CD14-positive monocyte (primary cell): ENCODE data around the gene PLEKHM3. TPM values are rescaled to one million over a fixed set of nuclear protein-coding genes. Genes with fewer than 3 reads are reported as not detected.

Experiments used
- DNase-seq, 3 donors: peaks; one replicate each; pipeline ENCODE4 v3.0.0-alpha.2; 2011 to 2022
- H2AFZ ChIP-seq: 2 replicates; pipeline ENCODE4 v1.6.0; 2012; ENCODE audit warnings: mild to moderate bottlenecking, low read depth, low read length, inconsistent platforms; ENCODE audit not compliant: insufficient read depth, poor library complexity, severe bottlenecking
- H3K27ac ChIP-seq, 2 donors: 1 replicate in 1 of 2; 2 replicates in 1 of 2; pipeline ENCODE4 v1.5.1; 2012 to 2013; ENCODE audit warnings: low read length in 2 of 2, control low read depth in 1 of 2, inconsistent platforms in 1 of 2, low read depth in 1 of 2, mild to moderate bottlenecking in 1 of 2
- H3K27me3 ChIP-seq, 2 donors: one replicate each; pipeline versions ENCODE4 v1.6.0 to v1.6.1; 2011 to 2013; ENCODE audit warnings: low read length in 2 of 2; ENCODE audit not compliant: control insufficient read depth in 2 of 2, insufficient read depth in 2 of 2
- H3K36me3 ChIP-seq, 2 donors: replicated peaks in 1 of 2; 1 replicate in 1 of 2; 2 replicates in 1 of 2; pipeline versions ENCODE4 v1.5.1 to v1.6.1; 2012 to 2013; ENCODE audit warnings: low read length in 2 of 2, control low read depth in 1 of 2, inconsistent platforms in 1 of 2, mild to moderate bottlenecking in 1 of 2; ENCODE audit not compliant: insufficient read depth in 2 of 2, control insufficient read depth in 1 of 2
- H3K4me1 ChIP-seq, 2 donors: 1 replicate in 1 of 2; 2 replicates in 1 of 2; pipeline versions ENCODE4 v1.5.1 to v1.6.1; 2012 to 2013; ENCODE audit warnings: low read length in 2 of 2, control low read depth in 1 of 2, inconsistent platforms in 1 of 2, mild to moderate bottlenecking in 1 of 2, moderate library complexity in 1 of 2; ENCODE audit not compliant: insufficient read depth in 2 of 2, control insufficient read depth in 1 of 2
- H3K4me2 ChIP-seq: replicated peaks from 2 replicates; pipeline ENCODE3; 2012; ENCODE audit warnings: low read length, moderate library complexity, mild to moderate bottlenecking; ENCODE audit not compliant: poor library complexity, severe bottlenecking; ENCODE audit errors: extremely low read depth
- H3K4me3 ChIP-seq, 3 experiments: fragments of 200-600 bp in 1 of 3; sonication (generic) in 1 of 3; replicated peaks in 1 of 3; 1 replicate in 2 of 3; 2 replicates in 1 of 3; pipeline ENCODE4 v1.5.1; 2011 to 2013; ENCODE audit warnings: low read length in 3 of 3, mild to moderate bottlenecking in 3 of 3, control low read depth in 2 of 3, low read depth in 2 of 3, inconsistent platforms in 1 of 3, moderate library complexity in 1 of 3
- H3K79me2 ChIP-seq: 2 replicates; pipeline ENCODE4 v1.6.0; 2012; ENCODE audit warnings: mild to moderate bottlenecking, control low read depth, inconsistent platforms, low read length, moderate library complexity; ENCODE audit not compliant: insufficient read depth
- H3K9ac ChIP-seq: 2 replicates; pipeline ENCODE4 v1.6.0; 2017; ENCODE audit warnings: low read length, mild to moderate bottlenecking; ENCODE audit not compliant: insufficient read depth, poor library complexity, severe bottlenecking
- H3K9me3 ChIP-seq, 2 donors: replicated peaks in 1 of 2; 1 replicate in 1 of 2; 2 replicates in 1 of 2; pipeline versions ENCODE4 v1.5.1 to v1.6.1; 2012 to 2013; ENCODE audit warnings: low read length in 2 of 2, control low read depth in 1 of 2; ENCODE audit not compliant: control insufficient read depth in 1 of 2, insufficient read depth in 1 of 2
- H4K20me1 ChIP-seq: 2 replicates; pipeline ENCODE4 v1.6.0; 2012; ENCODE audit warnings: mild to moderate bottlenecking, low read length, control low read depth, moderate library complexity; ENCODE audit not compliant: insufficient read depth
- H3K27ac Mint-ChIP-seq, 7 donors: one replicate each; pipeline ENCODE4 v1.8.0; 2020; ENCODE audit warnings: mild to moderate bottlenecking in 7 of 7, mixed read lengths in 7 of 7, moderate library complexity in 6 of 7, inconsistent platforms in 2 of 7
- H3K27me3 Mint-ChIP-seq, 3 donors: one replicate each; pipeline ENCODE4 v1.8.0; 2021 to 2022; ENCODE audit warnings: low read depth in 3 of 3, mild to moderate bottlenecking in 3 of 3, mixed read lengths in 3 of 3, moderate library complexity in 3 of 3, inconsistent platforms in 1 of 3
- H3K36me3 Mint-ChIP-seq, 2 donors: one replicate each; pipeline ENCODE4 v1.8.0; 2020; ENCODE audit warnings: mixed read lengths in 2 of 2, inconsistent platforms in 1 of 2, mild to moderate bottlenecking in 1 of 2
- H3K4me1 Mint-ChIP-seq: one replicate; pipeline ENCODE4 v1.8.0; 2020; ENCODE audit warnings: mild to moderate bottlenecking, mixed read lengths
- H3K4me3 Mint-ChIP-seq, 2 donors: one replicate each; pipeline ENCODE4 v1.8.0; 2020; ENCODE audit warnings: mild to moderate bottlenecking in 2 of 2, mixed read lengths in 2 of 2, moderate library complexity in 1 of 2
- H3K9me3 Mint-ChIP-seq, 7 donors: one replicate each; pipeline ENCODE4 v1.8.0; 2020 to 2022; ENCODE audit warnings: mixed read lengths in 7 of 7, mild to moderate bottlenecking in 6 of 7, moderate library complexity in 6 of 7, inconsistent platforms in 2 of 7
- CTCF ChIP-seq: fragments of 200-600 bp; IDR thresholded peaks from one replicate; pipeline ENCODE4 v1.8.0; 2022; ENCODE audit warnings: antibody characterized with exemption, mild to moderate bottlenecking
- WGBS: methylation state at CpG from one replicate; pipeline ENCODE4 v1.1.5; 2013; ENCODE audit warnings: missing lambda C conversion rate; ENCODE audit not compliant: insufficient coverage; 5-methylcytosine and 5-hydroxymethylcytosine counted together
- intact Hi-C, 2 donors: fragments of 100-400 bp; cut with micrococcal nuclease; formaldehyde crosslinking; loops; one replicate each; pipeline versions ENCODE4 v1.15.0 to v1.15.1; 2023
- polyA plus RNA-seq, 3 donors: library from polyadenylated mRNA; depleted of rRNA in 1 of 3; unstranded in 2 of 3; stranded (reverse) in 1 of 3; fragments of 300-500 nt in 2 of 3; fragments of >200 nt in 1 of 3; fragmentation: Illumina TruSeq in 2 of 3; gene quantifications; 1 replicate in 2 of 3; 2 replicates in 1 of 3; pipeline ENCODE4 v1.2.3, GENCODE V29; 2012 to 2021

Gene PLEKHM3
- polyA plus RNA-seq, 3 donors = 3.0 to 8.0 (median 3.0) TPM

DNA sequence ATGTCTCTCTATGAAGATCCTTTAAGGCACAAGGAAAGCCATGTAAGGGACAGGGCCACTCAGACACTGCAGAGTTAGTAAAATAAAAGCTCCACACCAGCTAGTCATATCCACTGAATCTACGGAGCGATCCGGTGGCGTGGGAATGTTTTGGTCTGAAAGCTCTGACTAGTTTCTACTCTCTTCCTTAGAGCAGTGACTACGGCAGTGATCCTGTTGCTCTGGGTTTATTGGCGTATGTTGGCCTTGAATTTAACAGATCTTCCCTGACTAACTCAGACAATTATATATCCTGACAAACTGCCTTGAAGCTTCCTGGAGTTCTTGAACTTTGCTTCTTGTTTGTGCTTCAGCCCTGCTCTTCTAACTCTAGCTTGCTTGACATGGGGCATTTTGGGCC, 140.3 kb downstream of the PLEKHM3 start:
- no peak overlapping the region for H2AFZ ChIP-seq
- Mint-ChIP-seq H3K4me1 (peaks cover 6% of the 10 kb centered on the region), H3K27me3 (no peaks in the 10 kb centered on the region), H3K36me3 (peaks cover 4 to 7% of the 10 kb centered on the region in 2 donors), H3K27ac (no peak overlapping the region), H3K4me3 (no peak overlapping the region), H3K9me3 (peaks cover 0 to 1% (median 0%) of the 10 kb centered on the region in 7 donors)
- H3K36me3 ChIP-seq = no peaks in the 10 kb centered on the region
- no peak overlapping the region for H3K27ac ChIP-seq
- no peak for TF ChIP-seq CTCF
- H3K4me1 ChIP-seq = no peaks in the 10 kb centered on the region
- no peak overlapping the region for H3K9ac ChIP-seq
- no peaks in the 10 kb centered on the region for H3K27me3 ChIP-seq
- intact Hi-C loops = no loop called here
- DNase-seq = no peak
- H3K4me3 ChIP-seq = no peak overlapping the region
- H3K79me2 ChIP-seq = no peaks in the 10 kb centered on the region
- WGBS = 97% methylated on average over 3 of the region's 6 CpGs
- no peaks in the 10 kb centered on the region for H4K20me1 ChIP-seq
- H3K4me2 ChIP-seq = no peak overlapping the region
- H3K9me3 ChIP-seq = no peaks in the 10 kb centered on the region

GRCh38 chr2:207884127-207884526, 141.2 kb downstream of the PLEKHM3 start:
- Mint-ChIP-seq H3K4me1 (peaks cover 6% of the 10 kb centered on the region), H3K27ac (no peak overlapping the region), H3K9me3 (peaks cover 0 to 1% (median 0%) of the 10 kb centered on the region in 7 donors), H3K36me3 (peaks cover 4 to 7% of the 10 kb centered on the region in 2 donors), H3K4me3 (no peak overlapping the region), H3K27me3 (no peaks in the 10 kb centered on the region)
- H3K9ac ChIP-seq = no peak overlapping the region
- WGBS = no CpG with 5 or more reads among the region's 2 CpGs
- no peak for TF ChIP-seq CTCF
- H3K27ac ChIP-seq = no peak overlapping the region
- no peaks in the 10 kb centered on the region for H3K79me2 ChIP-seq
- no peaks in the 10 kb centered on the region for H3K4me1 ChIP-seq
- H3K27me3 ChIP-seq = no peaks in the 10 kb centered on the region
- intact Hi-C loops = no loop called here
- no peak overlapping the region for H3K4me2 ChIP-seq
- no peak overlapping the region for H3K4me3 ChIP-seq
- no peak for DNase-seq
- no peaks in the 10 kb centered on the region for H3K36me3 ChIP-seq
- H3K9me3 ChIP-seq = no peaks in the 10 kb centered on the region
- no peak overlapping the region for H2AFZ ChIP-seq
- H4K20me1 ChIP-seq = no peaks in the 10 kb centered on the region
